ENCODE data around the gene TOMM20L. TPM values are rescaled to one million over a fixed set of nuclear protein-coding genes. Genes with fewer than 3 reads are reported as not detected.

The TOMM20L gene
- total RNA-seq, 1 experiment from 2014 or later, result not detected

- Mint-ChIP-seq H3K9me3 (no peaks in the 10 kb centered on the region), H3K36me3 (ENCODE audit: insufficient read depth in 1 of 3, low read depth in 3 of 3) (peaks cover 4 to 26% (median 25%) of the 10 kb centered on the region in 3 experiments; a peak in 5 of 7 replicates), H3K27me3 (ENCODE audit: low read depth) (no peaks in the 10 kb centered on the region), H3K4me1 (peaks cover 11 to 16% of the 10 kb centered on the region in 2 experiments), H3K27ac (no peak overlapping the region), H3K4me3 (no peak overlapping the region)
- Histone ChIP-seq H4K20me1 (ENCODE audit: control insufficient read depth, insufficient read depth, insufficient read length) (no peaks in the 10 kb centered on the region), H3K56ac (ENCODE audit: insufficient read length, low read depth, low read length) (no peak overlapping the region), H4K5ac (ENCODE audit: insufficient read length, low read depth, low read length) (no peak overlapping the region), H3K4me2 (ENCODE audit: insufficient read depth, insufficient read length, low read length) (no peak overlapping the region), H3K23me2 (ENCODE audit: insufficient read length, low read depth, low read length, poor library complexity, severe bottlenecking) (peaks cover 5% of the 10 kb centered on the region), H3K79me1 (ENCODE audit: insufficient read depth, low read depth, low read length, poor library complexity, severe bottlenecking) (no peaks in the 10 kb centered on the region), H2AFZ (ENCODE audit: low read length) (no peak overlapping the region), H4K8ac (replicated peaks; ENCODE audit: insufficient read length, low read depth, low read length) (no peak overlapping the region), H2BK12ac (ENCODE audit: insufficient read length, low read depth, low read length) (no peak overlapping the region), H3K18ac (ENCODE audit: insufficient read length, low read depth, low read length) (no peak overlapping the region), H2AK5ac (ENCODE audit: insufficient read length, low read length) (no peak overlapping the region), H3K4ac (ENCODE audit: low read depth, low read length) (no peak overlapping the region), H2BK15ac (ENCODE audit: low read depth, low read length) (no peak overlapping the region), H3T11ph (ENCODE audit: low read length) (no peak overlapping the region), H3K14ac (ENCODE audit: insufficient read depth, low read length) (no peak overlapping the region), H3K4me1 (ENCODE audit: insufficient read depth, low read length) (no peaks in the 10 kb centered on the region), H3K9ac (ENCODE audit: extremely low read depth, insufficient read length, low read length) (no peak overlapping the region), H3K9me3 (ENCODE audit: control insufficient read depth, low read depth, low read length) (no peaks in the 10 kb centered on the region), H2BK120ac (ENCODE audit: low read depth, low read length, poor library complexity, severe bottlenecking) (no peak overlapping the region), H3K23ac (ENCODE audit: insufficient read length, low read depth, low read length) (no peak overlapping the region), H3K27ac (ENCODE audit: insufficient read length, low read depth, low read length) (no peak overlapping the region), H4K91ac (ENCODE audit: insufficient read length, low read depth, low read length) (no peak overlapping the region), H2BK20ac (ENCODE audit: low read depth, low read length, poor library complexity, severe bottlenecking) (no peak overlapping the region), H3K79me2 (ENCODE audit: insufficient read depth, low read length) (peaks cover 2% of the 10 kb centered on the region; the same call in 1 of the 2 replicates), H3K27me3 (ENCODE audit: insufficient read depth, low read length) (no peaks in the 10 kb centered on the region), H2BK5ac (ENCODE audit: insufficient read length, low read length) (no peak overlapping the region)
- no CpG with 5 or more reads among the region's 1 CpG for WGBS (ENCODE audit: extremely low coverage, insufficient read length, low lambda C conversion rate)
- TF ChIP-seq CTCF (conservative IDR thresholded peaks at IDR 0.05), result no peak
- DNase-seq, result no peak
Measured at GRCh38 chr14:58430156-58430555, 34.4 kb downstream of the TOMM20L start.
